Breast epithelium (tissue), 4 donors: ENCODE results near the gene FSIP1. TPM values are rescaled to one million over a fixed set of nuclear protein-coding genes. Genes with fewer than 3 reads are reported as not detected.
"Not testable (repeated sequence)": the region's sequence is repeated elsewhere in the genome, so short reads cannot be mapped to it uniquely, and the experiment has no call there.

ENCODE experiments used
- DNase-seq, 2 donors: peaks; one replicate each; pipeline ENCODE4 v3.0.0-alpha.2; 2019; ENCODE audit warnings: low spot score in 2 of 2
- H3K27ac ChIP-seq, 2 donors: fragments of 200-600 bp; sonication (generic) in 1 of 2; one replicate each; pipeline ENCODE4 v1.5.1; 2016 to 2019; ENCODE audit warnings: mild to moderate bottlenecking in 1 of 2
- H3K27me3 ChIP-seq, 2 donors: fragments of 200-600 bp; sonication (generic) in 1 of 2; one replicate each; pipeline versions ENCODE4 v1.5.1 to v1.6.0; 2017 to 2019; ENCODE audit warnings: control low read depth in 1 of 2, mild to moderate bottlenecking in 1 of 2
- H3K36me3 ChIP-seq: fragments of 200-600 bp; one replicate; pipeline ENCODE4 v1.5.1; 2019
- H3K4me1 ChIP-seq, 2 donors: fragments of 200-600 bp; sonication (generic); one replicate each; pipeline ENCODE4 v1.5.1; 2016 to 2019; ENCODE audit warnings: control low read depth in 1 of 2
- H3K4me3 ChIP-seq, 3 donors: fragments of 200-600 bp; sonication (generic); 1 replicate in 2 of 3; 2 replicates in 1 of 3; pipeline ENCODE4 v1.5.1; 2016 to 2019; ENCODE audit warnings: mild to moderate bottlenecking in 3 of 3, moderate library complexity in 2 of 3
- H3K9me3 ChIP-seq, 2 donors: fragments of 200-600 bp; sonication (generic) in 1 of 2; one replicate each; pipeline ENCODE4 v1.5.1; 2016 to 2019; ENCODE audit warnings: control low read depth in 1 of 2
- CTCF ChIP-seq, 3 donors: fragments of 450-650 bp; IDR thresholded peaks; one replicate each; pipeline ENCODE4 v1.5.1; 2016 to 2017; ENCODE audit warnings: antibody characterized with exemption in 3 of 3, mild to moderate bottlenecking in 3 of 3, moderate library complexity in 3 of 3
- POLR2A ChIP-seq: fragments of 450-650 bp; IDR thresholded peaks from one replicate; pipeline ENCODE4 v1.6.1; 2016; ENCODE audit warnings: antibody characterized with exemption, mild to moderate bottlenecking, moderate library complexity
- POLR2AphosphoS5 ChIP-seq, 3 donors: sonication (generic); formaldehyde crosslinking; IDR thresholded peaks; one replicate each; pipeline ENCODE4 v1.6.1; 2017; ENCODE audit warnings: antibody characterized with exemption in 3 of 3
- intact Hi-C: fragments of 100-400 bp; cut with DNase I; formaldehyde crosslinking; loops from one replicate; pipeline ENCODE4 v1.15.1; 2023; ENCODE audit warnings: low total_unique reads
- total RNA-seq, 3 donors: library from RNA; depleted of rRNA; stranded (reverse); fragments of >200 nt; gene quantifications; one replicate each; pipeline ENCODE4 v1.1.0, GENCODE V29; 2016

The FSIP1 gene
- total RNA-seq, 3 donors from 2014 or later = 0.32 to 23.3 (median 16.2) TPM

DNA sequence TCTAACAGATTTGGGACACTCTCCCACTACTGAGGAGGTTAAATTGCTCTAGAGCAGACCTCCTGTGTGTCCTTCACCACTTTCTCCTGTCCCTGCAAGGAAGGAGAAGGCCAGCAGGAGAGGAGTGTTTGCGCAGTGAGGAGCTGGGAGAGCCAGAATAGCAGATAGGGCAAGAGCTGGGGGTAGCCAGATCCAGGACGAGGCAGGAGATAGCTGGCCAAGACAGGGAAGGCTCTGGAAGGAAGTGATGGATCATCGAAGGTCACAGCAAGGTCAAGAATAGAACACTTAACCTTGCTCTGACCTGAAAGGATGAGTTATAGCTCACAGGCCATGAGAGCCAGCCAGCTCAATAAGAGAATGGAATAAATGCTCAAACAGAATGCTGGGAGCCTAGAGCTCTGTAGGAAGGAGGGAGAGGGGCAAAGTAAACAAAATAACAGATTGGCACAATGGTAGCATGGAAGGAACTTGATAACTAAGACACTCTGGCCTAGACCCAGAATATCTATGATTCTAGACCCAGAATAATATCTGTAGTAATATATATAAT lies 37.5 kb upstream of the FSIP1 start:
- no peak for DNase-seq
- Histone ChIP-seq H3K27me3 (no peaks in the 10 kb centered on the region), H3K27ac (no peak overlapping the region), H3K4me1 (no peaks in the 10 kb centered on the region), H3K36me3 (no peaks in the 10 kb centered on the region), H3K9me3 (no peaks in the 10 kb centered on the region), H3K4me3 (no peak overlapping the region)
- intact Hi-C loops = no loop called here
- no peak for TF ChIP-seq CTCF (IDR thresholded peaks at IDR 0.05)

DNA sequence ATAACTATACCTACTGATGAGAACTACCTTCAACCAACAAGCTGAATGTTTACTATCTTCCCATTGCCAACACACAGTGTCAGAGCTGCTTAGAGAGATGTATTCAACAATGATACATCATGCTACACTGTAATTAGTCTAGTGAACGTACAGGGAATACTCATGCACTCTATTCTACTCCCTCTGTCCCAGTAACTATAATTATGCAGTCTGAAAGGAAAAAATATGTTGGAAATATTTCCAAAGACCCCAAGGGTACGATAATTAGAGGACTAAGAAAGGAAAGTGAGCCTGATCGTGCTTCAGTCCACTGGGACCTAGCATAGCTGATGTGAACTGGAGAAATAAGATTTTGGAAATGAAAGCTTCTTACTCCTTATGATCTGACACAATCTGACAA lies 36.9 kb upstream of the FSIP1 start:
- Histone ChIP-seq H3K4me3 (no peak overlapping the region), H3K27ac (no peak overlapping the region), H3K9me3 (no peaks in the 10 kb centered on the region), H3K27me3 (no peaks in the 10 kb centered on the region), H3K4me1 (no peaks in the 10 kb centered on the region), H3K36me3 (no peaks in the 10 kb centered on the region)
- DNase-seq = no peak
- TF ChIP-seq POLR2AphosphoS5 (IDR thresholded peaks at IDR 0.05) (no peak), POLR2A (no peak), CTCF (IDR thresholded peaks at IDR 0.05) (no peak)
- intact Hi-C loops = no loop called here

GRCh38 chr15:39817892-39818291 lies 35.3 kb upstream of the FSIP1 start:
- Histone ChIP-seq H3K36me3 (no peaks in the 10 kb centered on the region), H3K27ac (no peak overlapping the region), H3K4me3 (no peak overlapping the region), H3K9me3 (no peaks in the 10 kb centered on the region), H3K4me1 (no peaks in the 10 kb centered on the region), H3K27me3 (no peaks in the 10 kb centered on the region)
- no peak for DNase-seq
- no peak for TF ChIP-seq POLR2A
- TF ChIP-seq CTCF (IDR thresholded peaks at IDR 0.05) = no peak
- no peak for TF ChIP-seq POLR2AphosphoS5 (IDR thresholded peaks at IDR 0.05)
- intact Hi-C loops = no loop called here

DNA sequence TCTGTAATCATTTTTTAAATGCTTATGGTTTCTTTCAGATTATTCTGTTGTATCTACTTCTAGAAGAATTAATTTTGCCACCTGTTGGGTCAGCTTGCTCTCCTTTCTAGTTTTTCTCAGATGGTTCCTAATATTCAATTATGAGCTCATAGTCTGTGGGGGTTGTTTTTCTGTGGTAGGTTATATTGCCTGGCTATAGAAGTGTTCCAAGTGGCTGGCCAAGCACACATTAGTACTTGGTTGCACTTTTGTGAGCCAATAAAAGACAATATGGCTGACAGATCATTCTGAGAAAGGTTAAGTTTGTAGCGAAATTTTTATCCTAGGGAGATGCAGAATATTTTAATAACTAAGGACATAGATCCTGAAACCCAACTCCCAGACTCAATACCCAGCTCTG lies 31.8 kb upstream of the FSIP1 start:
- TF ChIP-seq POLR2A = no peak
- no peak for TF ChIP-seq POLR2AphosphoS5 (IDR thresholded peaks at IDR 0.05)
- no peak for TF ChIP-seq CTCF (IDR thresholded peaks at IDR 0.05)
- Histone ChIP-seq H3K9me3 (no peaks in the 10 kb centered on the region), H3K4me3 (no peak overlapping the region), H3K36me3 (no peaks in the 10 kb centered on the region), H3K27me3 (no peaks in the 10 kb centered on the region), H3K27ac (no peak overlapping the region), H3K4me1 (no peaks in the 10 kb centered on the region)
- DNase-seq = no peak
- intact Hi-C loops = no loop called here

- H3K4me1 ChIP-seq, DNase-seq, H3K36me3 ChIP-seq, H3K27me3 ChIP-seq, intact Hi-C loops, H3K4me3 ChIP-seq, H3K27ac ChIP-seq, H3K9me3 ChIP-seq: not testable (repeated sequence)
Observed at GRCh38 chr15:39812651-39813050, 30.0 kb upstream of the FSIP1 start.

DNA sequence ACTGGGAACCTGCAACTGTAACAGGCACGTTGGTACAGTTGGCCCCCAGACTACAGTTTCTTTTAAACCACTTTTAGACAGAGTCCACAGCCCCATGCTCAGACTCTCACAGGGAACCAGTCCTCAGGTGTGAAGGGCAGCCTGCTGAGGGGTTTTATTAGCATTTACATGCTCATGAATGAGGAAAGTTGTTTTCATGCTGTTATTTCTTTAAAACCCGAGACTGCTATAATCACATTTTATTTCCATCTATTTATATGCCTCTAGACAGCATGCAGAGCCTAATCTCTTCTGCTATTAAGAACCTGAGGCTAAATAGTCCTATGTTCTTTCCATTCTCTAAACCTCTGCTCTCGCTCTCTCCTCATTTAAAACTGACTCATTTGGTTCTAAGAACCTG lies 26.3 kb upstream of the FSIP1 start:
- intact Hi-C loops = loop anchor here (5.0 kb wide), 1 partner anchor 1007 kb away; no protein-coding TSS in a partner anchor
- Histone ChIP-seq H3K36me3 (no peaks in the 10 kb centered on the region), H3K4me3 (no peak overlapping the region), H3K27ac (no peak overlapping the region), H3K4me1 (no peaks in the 10 kb centered on the region), H3K27me3 (no peaks in the 10 kb centered on the region), H3K9me3 (no peaks in the 10 kb centered on the region)
- no peak for TF ChIP-seq POLR2AphosphoS5 (IDR thresholded peaks at IDR 0.05)
- no peak for TF ChIP-seq CTCF (IDR thresholded peaks at IDR 0.05)
- no peak for TF ChIP-seq POLR2A
- no peak for DNase-seq
